Bronchial epithelial cell (primary cell): ENCODE measurements around the gene CPA3. TPM values are rescaled to one million over a fixed set of nuclear protein-coding genes. Genes with fewer than 3 reads are reported as not detected.

Source experiments
- DNase-seq: peaks from one replicate; pipeline ENCODE4 v3.0.0-alpha.2; 2010; ENCODE audit warnings: low read depth
- FAIRE-seq: peaks from 2 replicates; lab custom pipeline; 2011; peaks lifted over from hg19 to GRCh38; lab: Jason Lieb, UNC
- H3K27me3 ChIP-seq: 2 replicates; pipeline ENCODE4 v1.5.1; 2011; ENCODE audit warnings: low read length; ENCODE audit not compliant: control insufficient read depth, insufficient read depth
- H3K36me3 ChIP-seq: 2 replicates; pipeline ENCODE4 v1.5.1; 2011; ENCODE audit warnings: low read length; ENCODE audit not compliant: control insufficient read depth, insufficient read depth
- H3K4me3 ChIP-seq: 2 replicates; pipeline ENCODE4 v1.5.1; 2011; ENCODE audit warnings: mild to moderate bottlenecking, low read depth, low read length, control low read depth
- total RNA-seq: library from RNA; depleted of rRNA; stranded (reverse); fragments of >200 nt; gene quantifications from 2 replicates; pipeline ENCODE4 v1.2.1, GENCODE V29; 2014
- TF ChIP-seq, protein P1 (sequence below): IDR thresholded peaks from 2 replicates; pipeline ENCODE4 v1.5.1; 2011; ENCODE audit warnings: mild to moderate bottlenecking, moderate library complexity, low read length, control low read depth, inconsistent platforms; ENCODE audit not compliant: insufficient read depth, severe bottlenecking

The CPA3 gene
- total RNA-seq, 1 donor from 2014 or later: not detected

GRCh38 chr3:148852271-148852992 is 12.7 kb upstream of the CPA3 start:
- Histone ChIP-seq H3K27me3 (no peaks in the 10 kb centered on the region), H3K4me3 (no peak overlapping the region), H3K36me3 (no peaks in the 10 kb centered on the region)
- DNase-seq (no peak), FAIRE-seq (no peak)
- TF ChIP-seq, protein P1, sequence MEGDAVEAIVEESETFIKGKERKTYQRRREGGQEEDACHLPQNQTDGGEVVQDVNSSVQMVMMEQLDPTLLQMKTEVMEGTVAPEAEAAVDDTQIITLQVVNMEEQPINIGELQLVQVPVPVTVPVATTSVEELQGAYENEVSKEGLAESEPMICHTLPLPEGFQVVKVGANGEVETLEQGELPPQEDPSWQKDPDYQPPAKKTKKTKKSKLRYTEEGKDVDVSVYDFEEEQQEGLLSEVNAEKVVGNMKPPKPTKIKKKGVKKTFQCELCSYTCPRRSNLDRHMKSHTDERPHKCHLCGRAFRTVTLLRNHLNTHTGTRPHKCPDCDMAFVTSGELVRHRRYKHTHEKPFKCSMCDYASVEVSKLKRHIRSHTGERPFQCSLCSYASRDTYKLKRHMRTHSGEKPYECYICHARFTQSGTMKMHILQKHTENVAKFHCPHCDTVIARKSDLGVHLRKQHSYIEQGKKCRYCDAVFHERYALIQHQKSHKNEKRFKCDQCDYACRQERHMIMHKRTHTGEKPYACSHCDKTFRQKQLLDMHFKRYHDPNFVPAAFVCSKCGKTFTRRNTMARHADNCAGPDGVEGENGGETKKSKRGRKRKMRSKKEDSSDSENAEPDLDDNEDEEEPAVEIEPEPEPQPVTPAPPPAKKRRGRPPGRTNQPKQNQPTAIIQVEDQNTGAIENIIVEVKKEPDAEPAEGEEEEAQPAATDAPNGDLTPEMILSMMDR: no peak

DNA sequence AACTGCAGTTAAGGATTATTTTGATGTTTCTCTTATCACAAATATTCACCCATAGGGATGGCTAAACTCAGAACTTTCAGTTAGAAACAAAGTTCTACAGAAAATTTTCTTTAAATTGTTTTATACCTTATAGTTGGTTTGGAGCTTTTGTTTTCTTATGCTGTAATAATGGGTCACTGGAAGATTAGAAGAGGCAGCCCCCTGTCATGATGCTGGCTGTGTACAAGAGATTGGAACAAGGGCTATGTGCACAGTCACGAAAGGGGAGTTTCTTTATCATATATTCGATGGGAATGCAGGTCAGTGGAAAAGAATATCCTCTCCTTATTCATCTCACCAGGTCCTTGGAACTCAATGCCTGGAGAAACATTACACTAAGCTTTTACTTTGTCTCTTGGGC is 12.0 kb upstream of the CPA3 start:
- DNase-seq: no peak
- no peak for FAIRE-seq
- no peaks in the 10 kb centered on the region for H3K36me3 ChIP-seq
- no peak overlapping the region for H3K4me3 ChIP-seq
- TF ChIP-seq, protein P1: no peak
- no peaks in the 10 kb centered on the region for H3K27me3 ChIP-seq

DNA sequence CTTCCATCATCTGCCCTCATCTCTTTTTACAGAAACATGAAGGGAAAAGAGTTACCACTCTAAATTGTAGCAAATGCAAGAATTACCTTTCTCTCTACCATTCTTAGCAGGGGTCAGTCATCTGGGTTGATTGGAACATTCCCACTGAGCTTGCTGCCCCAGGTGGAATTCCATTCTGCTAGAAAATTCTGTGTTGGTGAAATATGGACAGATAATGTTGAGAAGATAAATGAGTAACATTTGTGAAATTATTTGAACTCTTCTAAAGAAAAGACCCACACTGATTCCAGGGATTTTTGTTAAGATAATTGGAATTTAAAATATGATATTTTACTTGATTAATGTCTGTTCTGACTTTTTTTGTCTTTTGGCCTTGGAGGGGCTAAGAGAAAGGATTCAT is 11.0 kb upstream of the CPA3 start:
- TF ChIP-seq, protein P1: no peak
- H3K4me3 ChIP-seq: no peak overlapping the region
- FAIRE-seq (no peak), DNase-seq (no peak)
- no peaks in the 10 kb centered on the region for H3K36me3 ChIP-seq
- no peaks in the 10 kb centered on the region for H3K27me3 ChIP-seq

- TF ChIP-seq, protein P1: no peak
- no peak for FAIRE-seq
- no peaks in the 10 kb centered on the region for H3K36me3 ChIP-seq
- no peaks in the 10 kb centered on the region for H3K27me3 ChIP-seq
- H3K4me3 ChIP-seq: no peak overlapping the region
- DNase-seq: no peak
Observed at GRCh38 chr3:148856384-148856783, 8.7 kb upstream of the CPA3 start.

- no peak for FAIRE-seq
- no peak for DNase-seq
- TF ChIP-seq, protein P1: no peak
Observed at GRCh38 chr3:148857316-148857715, 7.8 kb upstream of the CPA3 start.

More at GRCh38 chr3:148857316-148857715, 7.8 kb upstream of the CPA3 start:
- Histone ChIP-seq H3K27me3 (no peaks in the 10 kb centered on the region), H3K4me3 (no peak overlapping the region), H3K36me3 (no peaks in the 10 kb centered on the region)
